ENCODE results near the gene ZNFX1. TPM values are rescaled to one million over a fixed set of nuclear protein-coding genes. Genes with fewer than 3 reads are reported as not detected.
A peak's percentile ranks its signal among the peaks of the same experiment; 100 is the strongest.
"Not testable (repeated sequence)": the region's sequence is repeated elsewhere in the genome, so short reads cannot be mapped to it uniquely, and the experiment has no call there.

The ZNFX1 gene
- total RNA-seq, 1 experiment from 2014 or later, result 13.3 TPM

GRCh38 chr20:49297605-49298530 is 20.0 kb upstream of the ZNFX1 start:
- in situ Hi-C loops (cut with HindIII; ENCODE audit: low pct_unique_long_range_greater_than_20kb, low sequenced_read_pairs), result no loop called here

GRCh38 chr20:49294002-49294654 is 16.3 kb upstream of the ZNFX1 start:
- DNase-seq (ENCODE audit: low read depth); in situ Hi-C loops (cut with HindIII; ENCODE audit: low pct_unique_long_range_greater_than_20kb, low sequenced_read_pairs): not testable (repeated sequence)

More at GRCh38 chr20:49297605-49298530, 20.0 kb upstream of the ZNFX1 start:
- DNase-seq (ENCODE audit: low read depth), result no peak

- in situ Hi-C loops (cut with HindIII; ENCODE audit: low pct_unique_long_range_greater_than_20kb, low sequenced_read_pairs), result no loop called here
- no peak for DNase-seq (ENCODE audit: low read depth)
Measured at GRCh38 chr20:49293122-49293521, 15.3 kb upstream of the ZNFX1 start.

- in situ Hi-C loops (cut with HindIII; ENCODE audit: low pct_unique_long_range_greater_than_20kb, low sequenced_read_pairs), result no loop called here
- no peak for DNase-seq (ENCODE audit: low read depth)
Measured at GRCh38 chr20:49292010-49292409, 14.2 kb upstream of the ZNFX1 start.

- no peak for DNase-seq (ENCODE audit: low read depth)
- in situ Hi-C loops (cut with HindIII; ENCODE audit: low pct_unique_long_range_greater_than_20kb, low sequenced_read_pairs), result no loop called here
Measured at GRCh38 chr20:49291200-49291599, 13.3 kb upstream of the ZNFX1 start.

- DNase-seq (ENCODE audit: low read depth), result no peak
- in situ Hi-C loops (cut with HindIII; ENCODE audit: low pct_unique_long_range_greater_than_20kb, low sequenced_read_pairs), result no loop called here
Measured at GRCh38 chr20:49290608-49291191, 12.8 kb upstream of the ZNFX1 start.

- DNase-seq (ENCODE audit: low read depth), result no peak
- in situ Hi-C loops (cut with HindIII; ENCODE audit: low pct_unique_long_range_greater_than_20kb, low sequenced_read_pairs), result no loop called here
Measured at GRCh38 chr20:49288784-49289696, 11.2 kb upstream of the ZNFX1 start.

- DNase-seq (ENCODE audit: low read depth), result no peak
- in situ Hi-C loops (cut with HindIII; ENCODE audit: low pct_unique_long_range_greater_than_20kb, low sequenced_read_pairs), result no loop called here
Measured at GRCh38 chr20:49288250-49288751, 10.4 kb upstream of the ZNFX1 start.

GRCh38 chr20:49287555-49288249 is 9.8 kb upstream of the ZNFX1 start:
- peak; percentile 25 for DNase-seq (ENCODE audit: low read depth)
- in situ Hi-C loops (cut with HindIII; ENCODE audit: low pct_unique_long_range_greater_than_20kb, low sequenced_read_pairs), result no loop called here

- DNase-seq (ENCODE audit: low read depth), result peak; percentile 94
- in situ Hi-C loops (cut with HindIII; ENCODE audit: low pct_unique_long_range_greater_than_20kb, low sequenced_read_pairs), result no loop called here
Measured at GRCh38 chr20:49286689-49287551, 9.1 kb upstream of the ZNFX1 start.

- in situ Hi-C loops (cut with HindIII; ENCODE audit: low pct_unique_long_range_greater_than_20kb, low sequenced_read_pairs), result no loop called here
- DNase-seq (ENCODE audit: low read depth), result no peak
Measured at GRCh38 chr20:49285813-49286494, 8.1 kb upstream of the ZNFX1 start.

GRCh38 chr20:49285233-49285668 is 7.4 kb upstream of the ZNFX1 start:
- DNase-seq (ENCODE audit: low read depth), result peak; percentile 22
- in situ Hi-C loops (cut with HindIII; ENCODE audit: low pct_unique_long_range_greater_than_20kb, low sequenced_read_pairs), result no loop called here

- in situ Hi-C loops (cut with HindIII; ENCODE audit: low pct_unique_long_range_greater_than_20kb, low sequenced_read_pairs), result no loop called here
- DNase-seq (ENCODE audit: low read depth), result no peak
Measured at GRCh38 chr20:49284818-49285217, 7.0 kb upstream of the ZNFX1 start.

- DNase-seq (ENCODE audit: low read depth), result peak; percentile 25
- in situ Hi-C loops (cut with HindIII; ENCODE audit: low pct_unique_long_range_greater_than_20kb, low sequenced_read_pairs), result no loop called here
Measured at GRCh38 chr20:49283703-49284625, 6.1 kb upstream of the ZNFX1 start.

GRCh38 chr20:49283176-49283702 is 5.4 kb upstream of the ZNFX1 start:
- in situ Hi-C loops (cut with HindIII; ENCODE audit: low pct_unique_long_range_greater_than_20kb, low sequenced_read_pairs), result no loop called here
- DNase-seq (ENCODE audit: low read depth), result peak; percentile 21

Data from Caki2 (cell line).